AG08396 (cell line): Measurements from ENCODE around the gene BSX.

ENCODE experiments used
- DNase-seq: peaks from one replicate; pipeline ENCODE4 v3.0.0; 2012; ENCODE audit warnings: low spot score, mixed read lengths

Gene BSX

GRCh38 chr11:122981388-122982264 is at the start of gene BSX:
Gene BSX (minus strand): TSS chr11:122981834. CDS start chr11:122981671, 163 bp downstream.
- DNase-seq, result peak; percentile 77

GRCh38 chr11:123030517-123030916 is 48.9 kb upstream of the BSX start:
- no peak for DNase-seq

- DNase-seq, result peak; percentile 68
Measured at GRCh38 chr11:123020968-123021367, 39.3 kb upstream of the BSX start.

GRCh38 chr11:123018702-123019101 is 37.1 kb upstream of the BSX start:
- no peak for DNase-seq

GRCh38 chr11:123011510-123011909 is 29.9 kb upstream of the BSX start:
- no peak for DNase-seq

- no peak for DNase-seq
Measured at GRCh38 chr11:123006860-123007542, 25.4 kb upstream of the BSX start.

- no peak for DNase-seq
Measured at GRCh38 chr11:123000721-123001120, 19.1 kb upstream of the BSX start.

GRCh38 chr11:122998727-122999366 is 17.2 kb upstream of the BSX start:
- no peak for DNase-seq

- no peak for DNase-seq
Measured at GRCh38 chr11:122995526-122995925, 13.9 kb upstream of the BSX start.

GRCh38 chr11:122984186-122985011 is 2.8 kb upstream of the BSX start:
- no peak for DNase-seq

- no peak for DNase-seq
Measured at GRCh38 chr11:122983438-122984185, 2.0 kb upstream of the BSX start.

GRCh38 chr11:122979815-122980595 is 1.6 kb downstream of the BSX start:
- DNase-seq, result no peak

- DNase-seq, result no peak
Measured at GRCh38 chr11:122979103-122979814, 2.4 kb downstream of the BSX start.

GRCh38 chr11:122978299-122978620 is 3.4 kb downstream of the BSX start:
- DNase-seq, result no peak

- DNase-seq, result no peak
Measured at GRCh38 chr11:122977470-122978298, 4.0 kb downstream of the BSX start.

GRCh38 chr11:122976734-122977469 is 4.7 kb downstream of the BSX start:
- DNase-seq, result no peak

- DNase-seq, result no peak
Measured at GRCh38 chr11:122976061-122976733, 5.4 kb downstream of the BSX start.

GRCh38 chr11:122963961-122964360 is 17.7 kb downstream of the BSX start:
- DNase-seq, result no peak
